HG02763 (cell line): Measurements from ENCODE around the gene DIS3L2.
"Not testable (repeated sequence)": the region's sequence is repeated elsewhere in the genome, so short reads cannot be mapped to it uniquely, and the experiment has no call there.

Experiments
- ATAC-seq: cut with Tn5 transposase; IDR thresholded peaks from one replicate; pipeline ENCODE4 v1.9.1; 2021; ENCODE audit warnings: mild to moderate bottlenecking, moderate library complexity; ENCODE audit not compliant: unreplicated experiment

DIS3L2 gene

DNA sequence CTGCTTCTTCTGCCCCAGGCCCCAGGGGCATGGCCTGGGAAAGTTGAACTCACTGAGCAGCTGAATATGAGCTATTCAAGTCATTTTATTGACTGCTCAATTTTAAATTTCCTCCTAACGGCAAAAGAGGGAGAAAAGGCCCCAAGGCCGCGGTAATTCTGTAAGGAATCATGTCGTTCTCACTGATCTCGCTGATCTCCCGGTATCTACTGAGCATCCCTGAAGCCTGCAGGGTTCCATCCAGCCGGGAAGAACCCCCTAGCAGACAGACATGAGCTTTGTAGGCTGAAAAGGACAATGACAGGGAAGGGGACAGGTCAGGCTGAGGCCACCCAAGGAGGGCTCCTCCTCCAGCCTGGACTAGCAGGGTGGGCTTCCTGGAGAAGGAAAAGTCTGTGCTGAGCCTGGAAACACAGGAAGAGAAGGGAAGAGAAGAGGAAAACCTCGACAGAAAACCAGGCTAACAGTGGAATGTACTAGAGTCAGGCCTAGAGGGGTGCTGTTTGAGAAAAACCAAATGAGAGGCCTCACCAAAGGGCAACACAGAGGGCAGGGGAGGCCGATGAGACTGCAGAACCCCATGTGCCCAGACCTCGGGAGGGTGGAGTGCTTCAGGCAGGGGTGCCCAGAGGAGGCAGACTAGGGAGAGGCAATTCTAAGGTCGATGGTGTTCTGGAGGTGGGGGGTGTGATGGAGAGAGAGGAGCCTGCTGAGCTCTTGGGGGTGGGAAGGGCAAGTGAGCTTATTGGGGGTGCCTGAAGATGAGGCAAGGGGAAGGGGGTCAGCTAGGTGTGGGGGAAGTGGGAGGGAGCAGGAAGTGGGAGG, 32.4 kb upstream of the DIS3L2 start:
- no peak for ATAC-seq

DNA sequence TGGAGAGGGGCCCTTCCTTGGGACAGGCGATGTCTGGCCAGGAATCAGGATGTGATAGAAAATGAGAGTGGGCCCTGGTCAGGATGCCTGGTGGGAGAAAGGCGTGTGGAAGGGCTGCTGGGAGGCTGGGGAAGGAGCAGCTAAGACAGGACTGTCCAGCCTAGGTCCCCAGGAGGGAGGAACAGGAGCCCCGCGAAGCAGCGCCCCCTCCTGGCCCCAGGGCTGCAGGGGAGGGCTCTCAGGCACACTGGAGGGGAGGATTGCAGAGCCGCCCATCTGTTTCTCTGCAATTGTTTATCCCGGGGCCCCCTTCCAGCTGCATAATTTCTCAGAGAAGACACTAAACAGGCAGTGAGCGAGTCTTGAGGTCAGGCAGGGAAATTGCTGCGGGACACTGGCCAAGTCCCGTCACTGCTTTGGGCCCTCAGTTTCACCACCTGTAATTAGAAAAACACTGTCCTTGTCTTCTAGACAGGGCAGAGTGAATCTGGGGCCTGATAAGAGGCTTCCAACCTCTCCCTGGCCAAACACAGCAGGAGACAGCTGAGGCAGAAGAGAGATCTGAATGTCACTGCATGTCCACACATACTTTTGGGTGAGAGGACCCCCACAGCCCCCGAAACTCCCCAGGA, 31.4 kb upstream of the DIS3L2 start:
- ATAC-seq: no peak

DNA sequence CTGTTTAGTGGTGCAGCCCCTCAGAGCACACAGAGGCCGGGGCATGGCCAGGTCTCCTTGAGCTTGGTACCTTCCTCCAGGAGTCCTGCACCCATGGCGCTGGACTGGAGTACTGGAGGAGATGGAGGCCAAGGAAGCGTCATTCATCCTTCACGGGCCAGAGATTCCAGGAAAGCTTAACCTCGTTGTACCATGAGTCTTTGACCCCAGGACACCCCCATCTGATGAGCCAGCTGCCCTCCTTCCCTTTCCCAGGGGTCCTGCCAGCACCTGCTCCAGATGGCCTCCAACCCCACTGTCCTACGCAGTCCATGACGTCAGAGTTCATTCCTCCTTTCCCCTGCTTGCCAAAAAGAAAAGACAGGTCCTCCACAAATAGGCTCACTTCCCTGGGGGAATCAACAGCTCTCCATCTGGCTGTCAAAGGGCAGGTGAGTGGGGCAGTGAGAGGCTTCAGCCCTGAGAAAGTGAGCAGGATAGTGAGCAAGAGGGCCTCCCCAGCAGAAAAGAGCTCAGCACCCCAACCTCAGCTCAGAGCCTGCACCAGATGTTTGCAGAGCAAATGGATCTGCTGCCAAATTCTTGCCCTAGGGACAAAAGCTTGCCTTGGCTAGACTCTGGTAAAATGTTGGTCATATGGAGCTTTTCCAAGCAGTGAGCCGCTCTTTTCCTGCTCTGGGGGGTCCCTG, 30.8 kb upstream of the DIS3L2 start:
- no peak for ATAC-seq

DNA sequence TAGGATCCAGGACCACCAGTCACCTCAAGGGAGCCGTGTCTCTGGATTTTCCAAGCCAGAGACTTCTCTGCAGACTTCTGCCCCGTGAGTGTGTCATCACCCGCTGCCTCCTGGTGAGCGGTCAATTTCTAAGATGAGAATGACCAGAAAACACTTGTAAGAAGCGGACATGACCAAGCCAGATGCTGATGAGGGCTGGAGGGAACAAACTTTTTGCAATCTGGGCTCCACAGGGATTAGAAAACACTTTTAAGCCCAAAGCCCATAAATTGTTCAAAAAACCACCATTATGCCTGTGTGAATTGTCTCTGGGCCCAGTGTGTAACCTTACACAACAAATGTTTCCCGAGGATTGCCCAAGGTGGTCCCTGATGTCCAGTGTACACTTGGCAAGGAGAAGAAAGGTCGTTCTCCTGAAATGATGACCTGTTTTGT, 30.0 kb upstream of the DIS3L2 start:
- no peak for ATAC-seq

DNA sequence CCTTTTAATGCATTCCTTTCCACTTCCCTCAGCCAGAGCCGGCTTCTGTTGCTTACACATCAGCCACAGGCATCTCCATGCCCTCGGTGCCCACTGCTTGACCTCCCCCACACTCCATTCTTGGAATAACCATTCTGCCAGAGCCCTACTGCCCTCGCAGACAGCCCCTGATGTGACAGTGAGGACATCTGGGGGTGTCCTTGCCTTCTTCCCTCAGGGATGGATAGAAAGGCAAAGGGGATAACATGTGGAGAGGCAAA, 28.9 kb upstream of the DIS3L2 start:
- ATAC-seq: no peak

DNA sequence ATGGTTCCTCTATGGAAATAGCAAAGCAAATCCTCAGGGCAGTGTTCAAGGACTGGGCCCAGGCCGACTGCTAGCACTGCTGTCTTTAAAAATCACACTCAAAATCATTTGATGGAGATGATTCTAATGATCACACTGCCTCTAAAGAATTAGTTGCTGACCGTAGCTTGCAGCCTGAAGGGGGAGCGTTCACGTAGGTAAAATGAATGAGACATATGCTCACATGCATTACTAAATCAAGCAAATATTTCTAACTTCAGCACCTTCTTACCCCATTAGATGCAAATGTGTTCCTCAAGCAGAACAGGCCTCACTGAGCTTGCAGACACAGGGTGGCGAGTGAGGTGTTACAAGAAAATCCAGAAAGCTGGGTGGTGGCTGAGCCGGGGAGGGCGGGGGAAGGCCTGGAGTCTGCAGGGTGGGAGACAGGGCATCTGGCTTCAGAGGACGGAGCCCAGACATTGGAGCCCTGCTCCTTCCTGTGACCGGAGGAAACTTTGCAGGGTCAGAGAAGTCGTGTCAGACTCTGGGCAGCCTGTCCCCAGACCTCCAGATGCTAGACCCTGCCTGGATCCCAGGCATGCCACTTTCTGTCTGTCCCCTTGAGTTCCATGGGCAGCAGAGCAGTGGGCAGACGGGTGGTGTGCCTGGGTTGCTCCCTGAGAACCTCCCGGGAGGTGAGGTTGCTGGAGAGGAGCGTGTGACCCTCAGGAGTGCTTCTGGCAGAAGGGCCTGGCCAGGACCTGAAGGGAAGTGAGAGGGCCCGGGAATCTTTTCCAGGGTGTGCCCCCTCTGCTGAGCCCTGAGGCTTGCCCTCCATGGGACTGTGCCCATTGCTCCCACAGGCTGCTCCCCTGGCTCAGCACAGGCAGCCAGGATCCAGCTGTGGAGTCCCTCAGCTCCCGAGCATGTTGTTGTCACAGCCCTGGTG, 28.3 kb upstream of the DIS3L2 start:
- ATAC-seq: no peak

DNA sequence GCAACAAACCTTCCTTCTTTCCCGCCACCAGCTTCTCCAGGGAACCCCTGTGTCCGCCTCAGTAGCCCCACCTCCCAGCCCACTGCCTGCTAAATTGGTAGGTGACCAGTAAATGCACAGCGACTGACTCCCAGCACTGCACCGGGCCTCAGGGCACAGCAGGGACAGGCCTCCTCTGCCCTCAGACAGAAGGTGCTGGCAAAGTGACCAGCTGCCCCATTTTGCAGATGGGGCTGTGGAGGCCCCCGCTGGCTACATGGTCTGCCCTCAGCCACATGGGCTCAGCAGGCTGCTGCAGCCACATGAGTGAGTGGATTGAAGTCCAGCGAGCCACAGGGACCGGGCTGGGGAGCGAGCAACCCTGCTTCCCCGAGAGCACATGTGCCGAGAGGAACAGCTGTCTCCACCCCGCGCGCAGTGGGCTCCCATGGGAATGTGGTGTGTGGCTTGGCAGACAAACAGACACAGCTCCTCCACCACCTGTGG, 27.6 kb upstream of the DIS3L2 start:
- ATAC-seq: no peak

DNA sequence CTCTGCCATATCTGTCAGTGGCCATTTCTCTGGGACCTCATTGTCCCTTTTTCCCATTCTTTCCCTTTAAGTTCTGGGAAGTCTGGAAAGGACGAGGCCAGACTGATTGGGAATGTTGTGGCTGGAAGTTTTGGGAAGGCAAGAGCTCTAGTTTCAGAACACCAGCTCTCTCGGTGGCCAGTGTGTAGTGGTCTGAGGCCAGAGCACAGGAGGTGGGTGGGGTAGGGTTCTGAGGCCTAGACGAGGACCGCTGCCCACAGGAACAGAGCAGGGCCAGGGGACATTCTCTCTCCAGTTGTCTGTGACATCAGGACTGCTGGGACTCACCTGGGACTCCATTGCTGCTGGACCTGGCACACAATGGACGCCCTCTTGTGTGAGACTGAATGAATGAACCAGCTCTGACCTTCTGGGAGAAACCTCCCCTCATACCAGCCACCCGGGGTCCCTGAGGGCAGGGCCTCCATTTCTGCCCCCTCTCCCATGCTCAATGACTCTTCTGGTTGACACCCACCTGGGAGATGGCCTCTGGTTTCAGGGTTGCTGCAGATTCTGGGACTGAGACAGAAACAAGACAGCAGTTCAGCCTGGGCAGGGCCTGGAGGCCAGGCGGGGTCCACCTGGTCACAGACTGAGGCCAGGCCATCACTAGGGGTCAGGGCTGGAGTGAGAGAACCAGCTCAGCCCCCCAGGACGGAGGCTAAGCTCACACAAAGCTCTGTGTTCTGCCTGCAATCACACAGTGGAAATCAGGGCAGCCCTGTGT, 26.9 kb upstream of the DIS3L2 start:
- ATAC-seq: no peak

DNA sequence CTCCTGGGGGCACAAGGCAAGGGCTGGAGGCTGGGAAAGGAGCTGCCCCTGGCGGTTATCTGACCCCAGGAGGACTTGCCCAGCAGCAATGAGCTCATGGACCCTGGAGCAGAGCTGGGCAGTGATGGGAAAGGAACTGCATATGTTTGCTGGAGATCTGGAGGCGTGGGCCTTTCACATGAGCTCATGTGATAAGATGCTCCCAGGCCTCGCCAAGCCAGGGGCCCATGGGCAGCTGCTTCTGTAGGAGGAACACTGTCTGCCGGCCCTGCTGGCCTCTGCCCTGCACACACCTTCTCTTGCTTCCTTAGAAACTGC, 26.3 kb upstream of the DIS3L2 start:
- ATAC-seq: no peak

DNA sequence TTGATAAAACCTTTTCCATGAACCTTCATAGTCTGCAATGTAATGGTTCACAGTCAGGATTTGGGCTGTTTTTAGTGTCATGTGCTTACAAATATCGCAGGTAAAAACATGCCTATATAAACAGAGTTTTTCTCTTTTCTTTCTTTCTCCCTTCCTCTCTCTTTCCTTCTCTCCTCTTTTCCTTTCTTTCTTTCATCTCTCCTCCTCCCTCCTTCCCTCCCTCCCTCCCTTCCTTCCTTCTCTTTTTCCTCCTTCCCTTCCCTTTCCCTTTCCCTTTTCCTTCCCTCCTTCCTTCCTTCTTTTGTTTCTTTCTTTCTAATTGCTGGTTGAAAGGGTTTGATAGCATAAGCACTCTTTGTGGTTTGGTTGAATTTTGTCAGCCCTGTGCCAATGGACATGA, 25.7 kb upstream of the DIS3L2 start:
- ATAC-seq: no peak

DNA sequence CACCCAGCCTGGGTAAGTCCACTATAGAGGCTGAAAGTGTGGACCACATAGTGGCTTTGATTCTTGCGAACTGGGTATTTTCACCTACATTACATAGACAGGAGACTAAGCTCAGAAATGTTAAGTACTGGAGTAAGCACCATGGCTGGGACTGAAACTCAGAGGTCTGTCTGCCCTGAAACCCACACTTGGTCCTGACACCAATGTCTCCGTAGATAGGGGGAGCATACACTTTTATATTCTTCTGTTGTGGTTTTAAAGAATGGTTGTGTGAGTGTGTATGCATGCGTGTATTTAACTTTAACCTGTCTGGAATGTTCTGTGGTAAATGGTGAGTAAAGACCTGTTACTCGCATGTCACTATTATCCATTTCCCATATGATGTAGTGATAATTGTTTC, 25.0 kb upstream of the DIS3L2 start:
- no peak for ATAC-seq

DNA sequence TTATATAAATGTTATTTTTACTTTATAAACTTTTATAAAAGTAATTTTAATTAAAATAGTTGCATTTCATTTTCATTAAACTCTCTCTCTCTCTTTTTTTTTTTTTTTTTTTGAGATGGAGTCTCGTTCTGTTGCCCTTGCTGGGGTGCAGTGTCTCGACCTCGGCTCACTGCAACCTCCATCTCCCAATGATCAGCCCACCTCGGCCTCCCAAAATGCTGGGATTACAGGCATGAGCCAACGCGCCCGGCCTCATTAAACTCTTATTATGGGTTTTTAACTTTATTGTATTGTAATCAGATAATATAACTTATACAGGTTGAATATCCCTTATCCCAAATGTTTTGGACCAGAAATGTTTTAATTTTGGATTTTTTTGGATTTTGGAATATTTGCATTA, 24.5 kb upstream of the DIS3L2 start:
- ATAC-seq: no peak

DNA sequence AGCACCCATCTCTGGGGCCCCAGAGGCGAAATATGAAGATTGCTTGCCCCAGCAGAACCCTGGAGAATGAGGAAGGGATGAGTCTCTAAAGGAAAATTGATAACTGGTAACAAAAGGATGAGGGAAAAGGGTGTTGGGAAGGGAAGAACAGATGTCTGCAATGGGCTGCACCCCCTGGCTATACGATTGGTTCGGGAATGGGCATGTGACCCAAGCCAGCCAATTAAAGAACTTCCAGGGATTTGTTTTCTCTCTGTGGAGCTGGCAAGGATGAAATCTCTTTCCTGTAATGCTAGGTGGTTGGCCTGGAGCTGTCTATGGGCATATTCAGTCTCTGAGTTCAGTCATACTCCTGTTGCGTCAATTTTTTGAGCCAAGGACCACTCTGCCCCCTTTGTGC, 22.5 kb upstream of the DIS3L2 start:
- ATAC-seq: no peak

DNA sequence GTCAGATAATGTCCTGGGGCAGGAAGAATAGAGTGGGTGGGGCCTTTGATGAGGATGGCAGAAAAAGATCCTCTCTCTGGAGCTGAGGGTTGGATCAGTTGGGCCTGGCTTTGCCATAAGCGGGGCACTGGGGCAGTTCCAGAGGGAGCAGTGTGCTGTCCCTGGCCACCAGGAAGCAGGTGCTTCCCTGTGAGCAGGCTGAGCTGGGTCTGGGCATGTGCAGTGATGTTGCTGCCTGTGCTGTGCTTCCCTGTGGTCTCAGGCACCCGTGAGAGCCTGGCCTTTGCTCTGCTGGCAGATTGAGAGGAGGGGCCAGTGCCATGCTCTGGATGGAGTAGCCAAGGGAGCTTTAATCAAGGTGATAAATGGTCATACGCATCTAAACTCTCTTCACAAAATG, 20.7 kb upstream of the DIS3L2 start:
- no peak for ATAC-seq

DNA sequence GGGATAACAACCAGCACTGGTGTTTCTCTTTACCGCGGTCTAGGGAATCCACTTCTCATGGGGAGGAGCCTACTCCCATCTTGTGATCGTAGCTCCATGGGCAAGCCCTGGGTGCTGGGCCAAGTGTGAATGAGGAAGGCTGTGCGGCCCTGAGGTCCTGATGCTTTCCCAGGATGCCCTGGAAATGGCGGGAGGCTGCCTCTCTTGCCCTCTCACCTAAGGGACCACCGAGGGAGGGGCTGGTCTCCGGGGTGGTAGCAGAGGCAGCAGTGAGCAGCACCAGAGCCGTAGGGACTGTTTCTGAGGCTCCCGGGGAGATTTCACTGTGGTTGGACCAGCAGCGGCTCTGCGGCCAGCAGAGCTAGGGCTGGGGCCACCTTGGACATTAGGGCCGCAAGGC, 19.8 kb upstream of the DIS3L2 start:
- ATAC-seq: no peak

DNA sequence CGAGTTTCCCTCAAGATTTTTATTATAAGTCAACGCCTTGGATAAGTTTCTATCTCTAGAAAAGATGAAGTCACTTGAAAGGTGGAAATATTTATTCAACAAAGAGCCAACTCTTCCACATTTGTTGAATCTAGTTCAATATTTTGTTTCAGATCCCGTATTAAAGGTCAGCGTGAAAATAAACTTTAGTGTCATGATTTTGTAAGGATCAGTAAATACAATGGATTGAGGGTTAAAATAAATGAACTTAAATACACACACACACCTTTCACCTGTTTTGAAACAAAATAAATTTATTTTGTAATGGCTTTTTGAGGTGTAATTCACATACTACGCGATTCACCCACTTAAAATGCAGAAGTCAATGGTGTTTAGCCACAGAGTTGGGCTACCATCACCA, 19.3 kb upstream of the DIS3L2 start:
- ATAC-seq: no peak

DNA sequence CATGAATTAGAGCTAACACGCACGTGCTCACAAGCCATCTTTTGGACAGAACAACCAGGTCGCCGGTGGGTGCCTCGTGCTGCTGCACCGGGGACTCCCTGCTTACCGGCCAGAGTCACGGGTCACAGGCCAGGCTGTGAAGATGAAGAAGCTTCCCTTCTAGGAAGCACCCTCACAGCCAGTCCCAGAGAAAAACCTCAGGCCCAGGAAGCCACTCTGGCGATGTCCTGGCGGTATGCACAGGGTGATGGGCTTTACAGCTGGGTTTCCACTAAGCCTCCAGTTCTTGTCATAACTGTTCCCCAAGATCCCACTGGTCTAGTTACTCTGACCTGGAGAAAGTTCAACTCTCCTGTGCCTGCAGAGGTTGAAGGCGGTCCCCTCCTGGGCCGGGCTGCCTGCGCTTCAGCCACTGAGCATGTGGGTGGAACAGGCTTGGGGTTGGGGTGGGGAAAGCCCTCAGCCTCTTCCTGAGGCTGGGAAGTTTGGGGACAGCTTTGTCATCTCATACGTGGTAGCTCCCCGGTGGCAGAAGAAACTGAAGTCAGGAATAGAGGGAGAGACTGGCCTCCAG, 15.2 kb upstream of the DIS3L2 start:
- no peak for ATAC-seq

DNA sequence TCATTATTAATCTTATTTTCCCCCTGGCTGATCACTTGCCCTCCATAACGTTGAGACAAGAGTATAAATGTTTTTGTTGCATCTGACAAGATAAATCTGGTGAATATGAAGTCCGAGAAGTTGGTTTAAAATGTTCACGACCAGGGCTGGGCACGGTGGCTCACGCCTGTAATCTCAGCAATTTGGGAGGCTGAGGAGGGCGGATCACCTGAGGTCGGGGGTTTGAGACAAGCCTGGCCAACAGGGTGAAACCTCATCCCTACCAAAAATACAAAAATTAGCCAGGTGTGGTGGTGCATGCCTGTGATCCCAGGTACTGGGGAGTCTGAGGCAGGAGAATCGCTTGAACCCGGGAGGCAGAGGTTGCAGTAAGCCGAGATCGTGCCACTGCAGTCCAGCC, 14.4 kb upstream of the DIS3L2 start:
- not testable (repeated sequence) for ATAC-seq

DNA sequence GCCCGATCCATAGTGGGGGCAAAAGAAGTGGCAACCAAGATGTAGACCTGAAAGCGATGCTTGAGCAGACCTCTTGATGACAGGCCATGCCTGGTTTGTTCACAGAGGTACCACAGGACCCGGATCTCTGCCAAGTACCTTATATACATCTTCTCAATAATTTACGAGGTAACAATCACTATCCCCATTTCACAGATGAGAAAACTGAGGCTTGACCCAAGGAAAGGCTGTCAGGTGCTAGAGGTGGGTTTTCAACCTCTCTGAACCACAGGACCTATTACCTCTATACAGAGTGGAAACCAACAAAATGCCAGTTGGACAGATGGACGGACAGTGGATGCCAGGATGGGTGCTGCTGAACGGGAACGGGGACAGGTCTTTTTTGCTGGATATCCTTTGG, 13.8 kb upstream of the DIS3L2 start:
- no peak for ATAC-seq

DNA sequence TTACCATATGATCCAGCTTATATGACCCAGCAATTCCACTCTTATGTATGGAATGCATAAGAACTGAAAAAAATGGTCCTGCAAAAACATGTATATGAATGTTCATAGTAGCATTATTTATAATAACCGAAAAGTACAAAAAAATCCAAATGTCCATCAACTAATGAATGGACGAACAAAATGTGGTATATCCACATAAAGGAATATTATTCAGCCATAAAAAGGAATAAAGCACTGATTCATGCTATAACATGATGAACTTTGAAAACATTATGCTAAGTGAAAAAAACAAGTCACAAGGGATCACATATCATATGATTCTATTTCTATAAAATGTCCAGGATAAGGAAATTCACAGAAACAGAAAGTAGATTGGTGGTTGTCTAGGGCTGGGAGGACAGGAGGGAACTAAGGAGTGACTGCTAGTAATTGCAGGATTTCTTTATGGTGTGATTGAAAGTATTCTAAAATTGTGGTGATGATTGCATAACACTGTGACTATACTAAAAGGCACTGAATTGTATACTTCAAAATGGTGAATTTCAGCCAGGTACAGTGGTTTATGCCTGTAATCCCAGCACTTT, 10.0 kb upstream of the DIS3L2 start:
- ATAC-seq: no peak
